Measurements from ENCODE around the gene QTRT2.

QTRT2 gene

GRCh38 chr3:114089675-114090074, 33.1 kb downstream of the QTRT2 start:
- no peak for TF ChIP-seq ZNF23 (tag by site-specific recombination; IDR thresholded peaks at IDR 0.05; ENCODE audit: borderline replicate concordance)
- no peak for TF ChIP-seq ZNF513 (tag by site-specific recombination; IDR thresholded peaks at IDR 0.05)
- no peak for TF ChIP-seq KLF10 (tag by site-specific recombination; IDR thresholded peaks at IDR 0.05)
- no peak for TF ChIP-seq ZNF112 (tag by site-specific recombination; IDR thresholded peaks at IDR 0.05)
- TF ChIP-seq BCL6B (tag by site-specific recombination; IDR thresholded peaks at IDR 0.05) = no peak
- no peak for TF ChIP-seq ZNF324 (tag by site-specific recombination; IDR thresholded peaks at IDR 0.05)
- no peak for TF ChIP-seq ZNF629 (tag by site-specific recombination; IDR thresholded peaks at IDR 0.05)
- TF ChIP-seq CTCF (tag by site-specific recombination; IDR thresholded peaks at IDR 0.05) = no peak
- no peak for TF ChIP-seq ZBTB11 (tag by site-specific recombination; conservative IDR thresholded peaks at IDR 0.05; ENCODE audit: low read depth)
- no peak for TF ChIP-seq YY2 (tag by site-specific recombination; IDR thresholded peaks at IDR 0.05)
- no peak overlapping the region for H3K27ac ChIP-seq (ENCODE audit: extremely low read depth, low read depth, low read length)
- H3K4me1 ChIP-seq (ENCODE audit: control insufficient read depth, insufficient read depth, low read length) = 0 out of 2 replicates have a peak, but pooled peaks cover 2% of the 10 kb centered on the region
- no peak overlapping the region for H3K4me3 ChIP-seq (ENCODE audit: low read depth, low read length)
- ChIA-PET POLR2A (no interaction called here), CTCF (no interaction called here)
- H3K36me3 ChIP-seq (ENCODE audit: control insufficient read depth in 2 of 2, insufficient read depth in 1 of 2, low read length in 2 of 2) = peaks cover 0 to 27% of the 10 kb centered on the region in 2 experiments; a peak in 2 of 3 replicates
- H3K9me3 ChIP-seq (ENCODE audit: control insufficient read depth, insufficient read depth, low read depth, low read length) = no peaks in the 10 kb centered on the region

GRCh38 chr3:114092151-114093015, 35.8 kb downstream of the QTRT2 start:
- ChIA-PET POLR2A (no interaction called here), CTCF (interaction anchor here (0.5 to 0.7 kb wide), 2 partner anchors 9 to 207 kb away, joined by 3 to 4 read pairs; no protein-coding TSS in a partner anchor)

GRCh38 chr3:114093016-114093380, 36.5 kb downstream of the QTRT2 start:
- no peaks in the 10 kb centered on the region for H3K36me3 ChIP-seq (ENCODE audit: control insufficient read depth in 2 of 2, insufficient read depth in 1 of 2, low read length in 2 of 2)
- ChIA-PET CTCF (interaction anchor here (0.5 to 0.7 kb wide), 2 partner anchors 9 to 206 kb away, joined by 3 to 4 read pairs; no protein-coding TSS in a partner anchor), POLR2A (no interaction called here)
- no peak overlapping the region for H3K27ac ChIP-seq (ENCODE audit: extremely low read depth, low read depth, low read length)
- no peak overlapping the region for H3K4me3 ChIP-seq (ENCODE audit: low read depth, low read length)
- H3K9me3 ChIP-seq (ENCODE audit: control insufficient read depth, insufficient read depth, low read depth, low read length) = no peaks in the 10 kb centered on the region
- 0 out of 2 replicates have a peak, but pooled peaks cover 2% of the 10 kb centered on the region for H3K4me1 ChIP-seq (ENCODE audit: control insufficient read depth, insufficient read depth, low read length)
- TF ChIP-seq ZNF184 (tag by site-specific recombination; IDR thresholded peaks at IDR 0.05) (no peak), ZNF529 (tag by site-specific recombination; IDR thresholded peaks at IDR 0.05; ENCODE audit: insufficient replicate concordance) (no peak), OSR2 (tag by site-specific recombination; IDR thresholded peaks at IDR 0.05) (no peak), ZFP41 (tag by site-specific recombination; IDR thresholded peaks at IDR 0.05; ENCODE audit: borderline replicate concordance) (no peak), ZNF658 (tag by site-specific recombination; IDR thresholded peaks at IDR 0.05) (no peak), ZFP3 (tag by site-specific recombination; IDR thresholded peaks at IDR 0.05; ENCODE audit: low read depth) (no peak), PRDM4 (tag by site-specific recombination; IDR thresholded peaks at IDR 0.05) (no peak)

More at GRCh38 chr3:114092151-114093015, 35.8 kb downstream of the QTRT2 start:
- 0 out of 2 replicates have a peak, but pooled peaks cover 2% of the 10 kb centered on the region for H3K4me1 ChIP-seq (ENCODE audit: control insufficient read depth, insufficient read depth, low read length)
- no peak overlapping the region for H3K27ac ChIP-seq (ENCODE audit: extremely low read depth, low read depth, low read length)
- H3K36me3 ChIP-seq (ENCODE audit: control insufficient read depth in 2 of 2, insufficient read depth in 1 of 2, low read length in 2 of 2) = peaks cover 0 to 4% of the 10 kb centered on the region in 2 experiments; a peak in 2 of 3 replicates
- TF ChIP-seq ZEB2 (tag by site-specific recombination; IDR thresholded peaks at IDR 0.05) = no peak
- no peak overlapping the region for H3K4me3 ChIP-seq (ENCODE audit: low read depth, low read length)
- no peaks in the 10 kb centered on the region for H3K9me3 ChIP-seq (ENCODE audit: control insufficient read depth, insufficient read depth, low read depth, low read length)
